ENCODE results near the gene SPRR2A.
"Not testable (repeated sequence)": the region's sequence is repeated elsewhere in the genome, so short reads cannot be mapped to it uniquely, and the experiment has no call there.

The SPRR2A gene

GRCh38 chr1:153024413-153024812 is 32.9 kb downstream of the SPRR2A start:
- no peak for FAIRE-seq

GRCh38 chr1:153023109-153023508 is 34.2 kb downstream of the SPRR2A start:
- no peak for FAIRE-seq

GRCh38 chr1:153022340-153022739 is 35.0 kb downstream of the SPRR2A start:
- FAIRE-seq, result not testable (repeated sequence)

- FAIRE-seq, result not testable (repeated sequence)
Observed at GRCh38 chr1:153021829-153022228, 35.5 kb downstream of the SPRR2A start.

GRCh38 chr1:153011235-153011758 is 46.0 kb downstream of the SPRR2A start:
- not testable (repeated sequence) for FAIRE-seq
